NOMO-1 (cell line): Measurements from ENCODE around the gene ABCA10.
"Not testable (repeated sequence)": the region's sequence is repeated elsewhere in the genome, so short reads cannot be mapped to it uniquely, and the experiment has no call there.

Experiments
- DNase-seq, 2 experiments: peaks; one replicate each; lab custom pipeline; 2025; ENCODE audit not compliant: unreplicated experiment in 2 of 2; lab: John Stamatoyannopoulos, UW

Gene ABCA10

GRCh38 chr17:69228018-69228417, 606 bp downstream of the ABCA10 start:
- DNase-seq, result peak in 1 of 2 experiments; percentile 39

GRCh38 chr17:69227541-69227940, 1.1 kb downstream of the ABCA10 start:
- peak in 1 of 2 experiments; percentile 47 for DNase-seq

DNA sequence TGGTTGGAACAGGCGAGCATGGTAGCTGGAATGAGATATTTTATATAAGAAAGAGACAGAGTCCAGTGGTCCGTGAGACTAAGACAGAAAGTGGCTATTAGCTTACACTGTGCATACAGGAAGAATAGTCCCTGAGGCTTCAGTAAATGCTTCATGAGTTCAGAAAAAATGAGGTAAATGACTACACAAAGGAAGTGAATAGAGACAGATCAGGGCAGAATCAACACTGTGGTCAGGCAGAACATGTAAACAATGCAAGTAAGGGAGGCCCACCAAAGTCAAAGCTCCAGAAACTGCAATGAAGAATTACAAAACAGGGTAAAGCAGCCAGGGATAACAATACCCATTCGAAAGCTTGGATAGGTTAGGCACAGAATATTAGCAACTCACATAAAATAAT, 4.8 kb downstream of the ABCA10 start:
- DNase-seq, result no peak

- DNase-seq, result no peak
Measured at GRCh38 chr17:69222707-69223258, 5.8 kb downstream of the ABCA10 start.

DNA sequence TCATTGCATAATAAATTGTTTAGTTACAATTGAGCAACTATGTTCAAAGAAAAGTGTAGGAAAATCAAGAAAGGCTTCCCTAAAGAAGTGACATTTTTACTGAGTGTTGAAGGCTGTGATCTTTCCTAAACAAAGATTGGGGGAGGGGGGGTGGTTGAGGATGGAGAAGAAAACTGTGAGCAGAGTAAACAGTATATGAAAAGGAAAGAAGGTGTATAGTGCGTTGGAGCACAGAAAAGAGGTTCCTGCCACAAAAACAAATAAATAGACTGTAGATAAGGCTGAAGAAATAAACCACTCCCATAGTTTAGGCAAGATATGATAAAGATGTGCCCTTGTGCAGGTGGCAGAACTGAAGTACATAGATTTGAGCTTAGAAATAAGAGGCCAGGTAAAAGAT, 8.5 kb downstream of the ABCA10 start:
- no peak for DNase-seq

GRCh38 chr17:69218986-69219385, 9.6 kb downstream of the ABCA10 start:
- no peak for DNase-seq

DNA sequence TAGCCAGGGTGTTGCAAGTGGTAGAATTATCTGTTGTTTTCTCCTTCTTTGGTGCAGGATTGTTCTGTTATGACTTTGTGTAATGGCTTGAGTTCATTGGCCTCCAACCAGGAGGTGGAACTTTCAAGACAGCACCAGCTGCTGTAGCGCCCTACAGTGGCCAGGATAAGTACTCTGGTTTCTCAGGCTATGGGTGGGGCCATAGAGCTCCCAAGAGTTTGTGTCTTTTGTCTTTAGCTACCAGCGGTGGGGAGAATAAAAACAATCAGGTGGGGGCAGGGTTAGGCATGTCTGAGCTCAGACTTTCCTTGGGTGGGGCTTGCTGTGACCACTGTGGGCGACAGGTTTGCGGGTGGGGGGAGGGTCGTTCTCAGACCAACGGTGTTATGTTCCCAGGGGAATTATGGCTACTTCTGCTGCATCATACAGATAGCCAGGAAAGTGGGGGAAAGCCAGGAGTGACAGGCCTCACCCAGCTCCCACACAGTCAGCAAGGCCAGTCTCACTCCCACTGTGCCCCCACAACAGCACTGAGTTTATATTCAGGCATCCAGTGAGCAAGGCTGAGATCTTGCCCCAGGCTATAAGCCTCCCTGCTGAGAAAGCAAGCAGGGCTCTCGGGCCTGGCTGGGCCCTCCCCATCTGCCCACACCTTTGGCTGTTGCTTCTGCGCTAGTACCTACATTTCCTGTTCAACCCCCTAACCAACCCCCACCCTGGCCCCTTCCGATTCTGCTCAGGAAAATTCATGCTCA, 15.4 kb downstream of the ABCA10 start:
- no peak for DNase-seq

DNA sequence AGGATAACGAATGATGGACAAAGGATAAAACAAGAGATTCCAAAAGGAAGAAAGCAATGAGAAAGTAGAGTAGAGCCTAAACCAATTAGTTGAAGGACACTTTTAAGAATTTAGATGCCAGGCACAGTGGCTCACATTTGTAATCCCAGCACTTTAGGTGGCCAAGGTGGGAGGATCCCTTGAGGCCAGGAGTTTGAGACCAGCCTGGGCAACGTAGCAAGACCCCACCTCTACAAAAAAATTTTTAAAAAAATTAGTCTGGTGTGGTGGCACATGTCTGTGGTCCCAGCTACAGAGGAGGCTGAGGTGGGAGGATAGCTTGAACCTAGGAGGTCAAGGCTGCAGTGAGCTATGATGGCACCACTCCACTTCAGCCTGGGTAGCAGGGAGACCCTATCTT, 20.0 kb downstream of the ABCA10 start:
- DNase-seq, result no peak

DNA sequence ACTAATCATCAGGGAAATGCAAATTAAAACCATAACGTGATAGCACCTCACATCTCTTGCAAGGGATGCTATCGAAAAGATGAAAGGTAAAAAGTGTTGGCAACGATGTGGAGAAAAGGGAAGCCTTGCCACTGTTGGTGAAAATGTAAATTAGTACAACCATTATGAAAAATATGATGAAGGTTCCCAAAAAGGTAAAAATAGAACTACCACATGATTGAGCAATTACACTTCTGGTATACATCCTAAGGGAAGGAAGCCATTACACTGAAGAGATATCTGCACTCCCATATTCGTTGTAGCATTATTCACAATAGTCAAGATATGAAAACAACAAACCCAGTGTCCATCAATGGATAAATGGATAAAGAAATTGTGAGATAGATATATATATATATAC, 21.5 kb downstream of the ABCA10 start:
- DNase-seq, result peak in 1 of 2 experiments; percentile 45

DNA sequence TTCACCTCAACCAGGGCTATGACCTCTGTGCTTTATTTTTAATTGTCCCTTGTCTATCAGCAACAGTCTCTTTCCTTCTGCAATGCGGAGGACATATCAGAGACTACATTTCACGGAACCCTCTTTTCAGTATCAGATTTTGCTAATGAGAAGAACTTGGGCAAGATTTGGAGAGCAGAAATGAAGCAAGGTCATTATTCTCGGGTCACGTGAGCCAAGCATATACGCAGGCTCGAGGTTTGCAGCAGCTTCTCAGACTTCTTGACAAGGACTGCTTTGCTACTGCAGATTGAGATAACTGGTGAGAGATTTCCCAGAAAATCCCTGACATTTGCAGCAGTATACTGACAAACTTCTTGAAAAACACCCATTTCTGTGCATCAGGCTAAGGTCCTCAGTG, 30.4 kb downstream of the ABCA10 start:
- DNase-seq, result no peak

DNA sequence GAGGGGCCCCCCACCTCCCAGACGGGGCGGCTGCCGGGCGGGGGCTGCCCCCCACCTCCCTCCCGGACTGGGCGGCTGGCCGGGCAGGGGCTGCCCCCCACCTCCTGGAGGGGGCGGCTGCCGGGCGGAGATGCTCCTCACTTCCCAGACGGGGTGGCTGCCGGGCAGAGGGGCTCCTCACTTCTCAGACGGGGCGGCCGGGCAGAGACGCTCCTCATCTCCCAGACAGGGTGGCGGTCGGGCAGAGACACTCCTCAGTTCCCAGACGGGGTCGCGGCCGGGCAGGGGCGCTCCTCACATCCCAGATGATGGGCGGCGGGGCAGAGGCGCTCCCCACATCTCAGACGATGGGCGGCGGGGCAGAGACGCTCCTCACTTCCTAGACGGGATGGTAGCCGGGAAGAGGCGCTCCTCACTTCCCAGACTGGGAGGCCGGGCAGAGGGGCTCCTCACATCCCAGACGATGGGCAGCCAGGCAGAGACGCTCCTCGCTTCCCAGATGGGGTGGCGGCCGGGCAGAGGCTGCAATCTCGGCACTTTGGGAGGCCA, 32.4 kb downstream of the ABCA10 start:
- not testable (repeated sequence) for DNase-seq

DNA sequence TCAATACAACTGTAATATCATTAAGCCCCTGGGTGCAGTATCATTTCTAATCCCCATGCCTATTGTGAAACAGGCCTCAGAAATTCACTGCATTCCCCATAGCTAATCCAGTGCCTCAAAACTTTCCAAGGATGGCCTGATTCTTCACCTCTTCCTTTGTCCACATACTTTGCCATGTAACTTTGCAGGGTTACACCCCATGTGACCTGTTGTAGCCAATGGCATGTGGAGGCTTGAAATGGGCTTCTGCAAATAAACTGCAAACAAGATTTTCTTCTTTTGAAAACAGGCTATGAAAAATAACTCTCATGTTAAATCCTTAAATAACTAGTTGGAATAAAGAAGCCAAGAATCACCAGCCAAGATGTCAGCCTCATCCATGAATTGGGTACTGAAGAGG, 35.9 kb downstream of the ABCA10 start:
- no peak for DNase-seq

DNA sequence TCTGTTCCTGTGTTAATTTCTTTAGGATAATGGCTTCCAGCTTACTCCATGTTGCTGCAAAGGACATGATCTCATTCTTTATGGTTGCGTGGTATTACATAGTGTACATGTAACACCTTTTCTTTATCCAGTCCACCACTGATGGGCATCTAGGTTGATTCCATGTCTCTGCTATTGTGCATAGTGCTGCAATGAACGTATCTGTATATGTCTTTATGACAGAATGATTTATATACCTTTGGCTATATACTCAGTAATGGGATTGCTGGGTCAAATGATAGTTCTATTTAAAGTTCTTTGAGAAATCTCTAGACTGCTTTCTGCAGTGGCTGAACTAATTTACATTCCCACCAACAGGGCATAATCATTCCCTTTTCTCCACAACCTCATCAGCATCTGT, 39.8 kb downstream of the ABCA10 start:
- DNase-seq, result no peak

GRCh38 chr17:69188064-69188463, 40.6 kb downstream of the ABCA10 start:
- DNase-seq, result no peak

DNA sequence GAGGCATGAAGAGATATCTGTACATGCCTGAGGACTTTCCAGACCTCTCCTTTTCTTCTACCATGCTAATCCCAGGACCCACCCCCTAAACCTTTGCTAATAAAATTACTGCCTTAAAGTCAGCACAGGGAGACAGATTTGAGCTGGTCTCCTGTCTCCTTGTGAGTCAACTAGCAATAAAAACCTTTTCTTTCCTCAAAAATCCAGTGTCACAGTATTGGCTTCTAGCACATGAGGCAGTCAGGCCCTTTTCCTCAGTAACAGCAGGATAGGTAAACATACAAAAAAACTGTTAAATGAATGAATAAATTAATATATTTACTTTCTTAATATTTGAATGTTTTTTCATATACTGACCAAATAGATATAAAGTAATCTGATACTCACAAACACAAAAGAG, 41.3 kb downstream of the ABCA10 start:
- DNase-seq, result no peak

DNA sequence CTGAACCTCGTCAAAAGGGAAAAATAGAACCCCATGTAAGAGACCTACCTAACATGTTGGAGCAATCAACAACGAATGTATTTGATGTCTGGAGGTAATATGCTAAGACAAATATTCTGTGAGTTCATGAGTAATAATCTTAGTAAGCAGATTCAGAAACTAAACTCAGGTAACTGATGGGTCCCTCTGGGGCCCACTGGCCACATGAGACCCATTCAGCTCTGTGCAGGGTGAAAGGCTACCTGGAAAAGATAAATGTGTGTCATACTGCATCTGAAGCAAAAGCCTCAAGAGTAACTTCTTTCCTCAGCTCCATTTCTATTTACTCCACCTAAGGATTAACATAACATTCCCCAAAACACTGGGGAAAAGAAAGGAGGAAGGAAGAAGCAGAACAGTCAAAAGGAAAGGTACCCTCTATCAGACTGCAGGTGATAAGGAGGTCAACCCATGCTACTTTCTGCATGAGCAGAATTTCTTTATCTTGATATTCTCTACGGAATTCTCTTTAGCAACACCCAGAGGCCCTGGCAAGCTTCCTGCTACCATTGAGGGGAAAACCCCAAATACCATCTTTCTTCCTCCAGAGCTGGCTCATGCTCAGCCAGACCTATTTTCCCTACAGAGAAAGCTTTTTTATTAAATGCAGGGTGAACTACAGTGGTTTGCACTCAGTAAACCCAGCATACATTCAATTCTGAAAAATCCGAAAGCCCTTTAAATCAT, 49.2 kb downstream of the ABCA10 start:
- DNase-seq, result no peak

DNA sequence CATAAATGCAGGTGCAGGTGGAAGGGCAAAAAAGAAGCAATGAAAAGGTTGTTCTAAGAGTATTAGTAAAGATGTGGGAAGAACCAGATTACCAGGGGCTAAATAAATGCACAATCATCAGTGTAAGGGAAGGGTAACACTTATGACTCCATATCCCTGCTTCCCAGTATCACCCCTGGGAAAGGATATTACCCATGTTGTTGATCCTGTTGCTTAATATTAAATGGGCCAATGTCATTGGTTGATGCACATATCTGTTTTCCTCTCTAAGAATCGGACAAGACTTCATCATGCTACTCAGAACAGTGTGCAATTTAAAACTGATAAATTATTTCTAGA, 52.2 kb downstream of the ABCA10 start:
- DNase-seq, result no peak

DNA sequence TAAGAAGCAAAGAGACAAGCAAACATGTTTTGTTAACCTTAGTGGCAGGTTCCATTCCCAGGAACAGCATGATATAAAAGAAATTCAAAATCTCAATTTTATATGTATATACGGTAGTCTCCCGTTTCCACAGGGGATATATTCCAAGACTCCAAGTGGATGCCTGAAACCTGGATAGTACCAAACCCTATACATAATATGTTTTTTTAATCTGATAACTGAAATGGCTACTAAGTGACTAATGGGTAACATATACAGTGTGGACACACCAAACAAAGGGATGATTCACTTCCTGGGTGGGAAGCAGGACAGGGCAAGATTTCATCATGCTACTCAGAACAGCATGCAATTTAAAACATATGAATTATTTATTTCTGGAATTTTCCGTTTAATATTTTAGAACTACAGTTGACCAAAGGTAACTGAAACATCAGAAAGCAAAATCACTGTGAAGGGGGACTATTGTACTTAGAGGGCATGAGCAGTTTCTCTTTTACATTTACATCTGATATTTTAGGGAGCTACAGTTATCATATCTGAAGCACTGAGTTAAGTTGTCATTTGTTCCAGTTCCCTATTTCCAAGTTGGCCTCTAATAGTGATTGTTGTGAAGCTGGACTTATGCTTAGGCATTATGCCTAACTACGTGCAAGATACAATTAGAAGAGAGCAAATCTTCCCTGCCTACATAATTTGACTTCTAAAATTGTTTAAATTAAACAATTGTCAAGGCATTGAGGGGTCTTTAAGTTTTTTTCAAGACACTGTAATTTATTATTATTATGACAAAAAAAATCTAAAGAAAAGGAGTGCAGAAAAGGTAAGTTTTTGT, 52.8 kb downstream of the ABCA10 start:
- peak in 1 of 2 experiments; percentile 27 for DNase-seq

DNA sequence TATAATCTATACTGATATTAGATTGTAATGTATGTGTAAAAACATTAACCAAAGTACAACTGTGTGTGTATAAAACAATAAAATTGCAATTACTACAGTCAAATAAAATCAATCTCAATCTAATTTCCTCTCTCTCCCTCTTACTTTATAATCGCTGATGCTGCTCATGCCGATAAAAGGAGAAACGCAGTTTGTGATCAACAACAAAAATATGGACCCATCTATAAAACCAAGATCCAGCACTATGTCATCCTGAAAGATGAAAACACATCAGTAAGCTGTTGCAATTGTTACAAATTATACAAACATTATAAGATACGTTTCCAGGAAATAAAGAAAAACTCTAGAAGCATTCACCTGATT, 53.4 kb downstream of the ABCA10 start:
- no peak for DNase-seq

GRCh38 chr17:69173118-69173517, 55.5 kb downstream of the ABCA10 start:
- DNase-seq, result no peak

GRCh38 chr17:69170377-69170776, 58.2 kb downstream of the ABCA10 start:
- peak; percentile 48 to 90 for DNase-seq
